ENCODE results near the gene WDR35.

GRCh38 chr2:19890104-19890503, 99.8 kb downstream of the WDR35 start:
- no peak for TF ChIP-seq HMGXB4 (CRISPR knock-in tag; IDR thresholded peaks at IDR 0.05)
- TF ChIP-seq ZNF219 (CRISPR knock-in tag; IDR thresholded peaks at IDR 0.05; ENCODE audit: borderline replicate concordance): no peak
- TF ChIP-seq ZMAT4 (CRISPR knock-in tag; IDR thresholded peaks at IDR 0.05): no peak
- no peak for TF ChIP-seq KAT7 (CRISPR knock-in tag; IDR thresholded peaks at IDR 0.05; ENCODE audit: borderline replicate concordance)
- no peak for TF ChIP-seq ATF3 (CRISPR knock-in tag; conservative IDR thresholded peaks at IDR 0.05)
